Measurements from ENCODE around the gene ADAMTS13.
"Not testable (repeated sequence)": the region's sequence is repeated elsewhere in the genome, so short reads cannot be mapped to it uniquely, and the experiment has no call there.

DNA sequence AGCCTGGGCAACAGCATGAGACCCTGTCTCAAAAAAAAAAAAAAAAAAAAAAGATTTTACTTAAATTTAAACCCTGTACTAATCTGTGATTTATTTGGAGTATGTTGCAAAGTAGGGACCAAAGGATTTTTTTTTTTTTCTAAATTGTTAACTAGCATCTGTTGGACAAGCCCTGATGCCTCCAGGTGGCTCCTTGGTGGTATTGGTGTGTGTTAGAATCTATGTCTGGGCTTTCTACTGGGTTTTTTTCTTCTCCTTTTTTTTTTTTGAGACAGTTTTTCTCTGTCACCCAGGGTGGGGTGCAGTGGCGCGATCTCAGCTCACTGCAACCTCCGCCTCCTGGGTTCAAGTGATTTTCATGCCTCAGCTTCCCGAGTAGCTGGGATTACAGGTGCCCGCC is 29.7 kb downstream of the ADAMTS13 start:
- not testable (repeated sequence) for TF ChIP-seq EZH2 (IDR thresholded peaks at IDR 0.05; ENCODE audit: low read length, missing control alignments)
- TF ChIP-seq, protein P1, sequence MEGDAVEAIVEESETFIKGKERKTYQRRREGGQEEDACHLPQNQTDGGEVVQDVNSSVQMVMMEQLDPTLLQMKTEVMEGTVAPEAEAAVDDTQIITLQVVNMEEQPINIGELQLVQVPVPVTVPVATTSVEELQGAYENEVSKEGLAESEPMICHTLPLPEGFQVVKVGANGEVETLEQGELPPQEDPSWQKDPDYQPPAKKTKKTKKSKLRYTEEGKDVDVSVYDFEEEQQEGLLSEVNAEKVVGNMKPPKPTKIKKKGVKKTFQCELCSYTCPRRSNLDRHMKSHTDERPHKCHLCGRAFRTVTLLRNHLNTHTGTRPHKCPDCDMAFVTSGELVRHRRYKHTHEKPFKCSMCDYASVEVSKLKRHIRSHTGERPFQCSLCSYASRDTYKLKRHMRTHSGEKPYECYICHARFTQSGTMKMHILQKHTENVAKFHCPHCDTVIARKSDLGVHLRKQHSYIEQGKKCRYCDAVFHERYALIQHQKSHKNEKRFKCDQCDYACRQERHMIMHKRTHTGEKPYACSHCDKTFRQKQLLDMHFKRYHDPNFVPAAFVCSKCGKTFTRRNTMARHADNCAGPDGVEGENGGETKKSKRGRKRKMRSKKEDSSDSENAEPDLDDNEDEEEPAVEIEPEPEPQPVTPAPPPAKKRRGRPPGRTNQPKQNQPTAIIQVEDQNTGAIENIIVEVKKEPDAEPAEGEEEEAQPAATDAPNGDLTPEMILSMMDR (conservative IDR thresholded peaks at IDR 0.05 in 1 of 2, IDR thresholded peaks at IDR 0.05 in 1 of 2; ENCODE audit: low read depth in 1 of 2, low read length in 2 of 2) = not testable (repeated sequence)
